Keratinocyte (primary cell): ENCODE results near the gene CDH7. TPM values are rescaled to one million over a fixed set of nuclear protein-coding genes. Genes with fewer than 3 reads are reported as not detected.

Source experiments
- DNase-seq: peaks from one replicate; pipeline ENCODE4 v3.0.0-alpha.2; 2011; ENCODE audit warnings: low read depth, missing footprints, low spot score
- FAIRE-seq: peaks from 2 replicates; lab custom pipeline; 2011; peaks lifted over from hg19 to GRCh38; lab: Jason Lieb, UNC
- H2AFZ ChIP-seq: 2 replicates; pipeline ENCODE4 v1.6.0; 2012; ENCODE audit warnings: low read length, control low read depth, inconsistent platforms; ENCODE audit not compliant: control insufficient read depth
- H3K27ac ChIP-seq: 2 replicates; pipeline ENCODE4 v1.5.1; 2011; ENCODE audit warnings: low read length; ENCODE audit not compliant: control insufficient read depth, insufficient read depth
- H3K27me3 ChIP-seq: 3 replicates; pipeline ENCODE4 v1.6.0; 2011; ENCODE audit warnings: low read length; ENCODE audit not compliant: control insufficient read depth, insufficient read depth; ENCODE audit errors: extremely low read depth
- H3K36me3 ChIP-seq, 2 experiments: 2 replicates in 1 of 2; 3 replicates in 1 of 2; pipeline ENCODE4 v1.5.1; 2011; ENCODE audit warnings: low read length in 2 of 2, mild to moderate bottlenecking in 1 of 2; ENCODE audit not compliant: control insufficient read depth in 2 of 2, insufficient read depth in 2 of 2; ENCODE audit errors: extremely low read depth in 1 of 2
- H3K4me1 ChIP-seq: 3 replicates; pipeline ENCODE4 v1.5.1; 2011; ENCODE audit warnings: low read length; ENCODE audit not compliant: control insufficient read depth, insufficient read depth; ENCODE audit errors: extremely low read depth
- H3K4me2 ChIP-seq: 3 replicates; pipeline ENCODE4 v1.6.0; 2011; ENCODE audit warnings: low read depth, low read length; ENCODE audit not compliant: control insufficient read depth, insufficient read depth; ENCODE audit errors: extremely low read depth
- H3K4me3 ChIP-seq, 3 experiments: fragments of 200-600 bp in 1 of 3; sonication (generic) in 1 of 3; 2 replicates in 2 of 3; 3 replicates in 1 of 3; pipeline ENCODE4 v1.5.1; 2011 to 2016; ENCODE audit warnings: low read length in 3 of 3, mild to moderate bottlenecking in 3 of 3, control low read depth in 2 of 3, inconsistent platforms in 1 of 3, low read depth in 1 of 3, mixed read lengths in 1 of 3, mixed run types in 1 of 3, moderate library complexity in 1 of 3; ENCODE audit not compliant: control insufficient read depth in 2 of 3, insufficient read depth in 2 of 3; ENCODE audit errors: extremely low read depth in 1 of 3
- H3K79me2 ChIP-seq: 2 replicates; pipeline ENCODE4 v1.6.0; 2012; ENCODE audit warnings: low read length; ENCODE audit not compliant: control insufficient read depth, insufficient read depth
- H3K9ac ChIP-seq: 3 replicates; pipeline ENCODE4 v1.6.0; 2011; ENCODE audit warnings: low read length; ENCODE audit not compliant: control insufficient read depth, insufficient read depth; ENCODE audit errors: extremely low read depth
- H3K9me1 ChIP-seq: 3 replicates; pipeline ENCODE4 v1.6.0; 2011; ENCODE audit warnings: low read length; ENCODE audit not compliant: control insufficient read depth, insufficient read depth; ENCODE audit errors: extremely low read depth
- H3K9me3 ChIP-seq: 2 replicates; pipeline ENCODE4 v1.5.1; 2012; ENCODE audit warnings: low read depth, low read length; ENCODE audit not compliant: control insufficient read depth
- H4K20me1 ChIP-seq: 3 replicates; pipeline ENCODE4 v1.6.0; 2011; ENCODE audit warnings: low read length; ENCODE audit not compliant: control insufficient read depth, insufficient read depth; ENCODE audit errors: extremely low read depth
- CTCF ChIP-seq, 3 experiments: IDR thresholded peaks in 1 of 3; conservative IDR thresholded peaks in 1 of 3; optimal IDR thresholded peaks in 1 of 3; 2 replicates in 2 of 3; 3 replicates in 1 of 3; pipeline versions ENCODE3 to v1.5.1; 2011; ENCODE audit warnings: low read length in 3 of 3, mild to moderate bottlenecking in 3 of 3, moderate library complexity in 2 of 3, control low read depth in 1 of 3, inconsistent platforms in 1 of 3; ENCODE audit not compliant: insufficient read depth in 2 of 3; ENCODE audit errors: extremely low read depth in 1 of 3
- EZH2 ChIP-seq: IDR thresholded peaks from one replicate; pipeline ENCODE4 v1.6.1; 2012; ENCODE audit warnings: inconsistent platforms, mild to moderate bottlenecking, low read length, moderate library complexity
- dilution Hi-C: fragments of 300-500 bp; cut with MboI; formaldehyde crosslinking; loops from one replicate; pipeline ENCODE4 v1.7.0; 2020; ENCODE audit warnings: low sequenced_read_pairs; ENCODE audit not compliant: extremely low pct_ligation_motif_present
- polyA plus RNA-seq, 5 experiments: library from polyadenylated mRNA; depleted of rRNA in 3 of 5; stranded (reverse) in 3 of 5; stranded (forward) in 1 of 5; unstranded in 1 of 5; fragments of >200 nt; gene quantifications; 1 replicate in 1 of 5; 2 replicates in 3 of 5; 3 replicates in 1 of 5; pipeline versions ENCODE4 v1.2.1 to v1.2.3, GENCODE V29; 2011 to 2012; ENCODE audit warnings: missing spikeins in 2 of 5, low read depth in 1 of 5, low replicate concordance in 1 of 5

The CDH7 gene
- polyA plus RNA-seq, 1 donor (not counting 4 experiments of a cell fraction or from before 2014, with no cell fraction given): not detected

- no peak for DNase-seq
- Histone ChIP-seq H3K36me3 (no peaks in the 10 kb centered on the region), H3K4me2 (no peak overlapping the region), H3K9ac (no peak overlapping the region), H3K9me3 (no peaks in the 10 kb centered on the region), H3K9me1 (no peaks in the 10 kb centered on the region), H2AFZ (no peak overlapping the region), H3K27me3 (no peaks in the 10 kb centered on the region), H4K20me1 (no peaks in the 10 kb centered on the region), H3K4me3 (no peak overlapping the region), H3K4me1 (no peaks in the 10 kb centered on the region), H3K27ac (no peak overlapping the region), H3K79me2 (no peaks in the 10 kb centered on the region)
- dilution Hi-C loops: no loop called here
- TF ChIP-seq EZH2 (no peak), CTCF (optimal IDR thresholded peaks at IDR 0.05 in 1 of 3, IDR thresholded peaks at IDR 0.05 in 1 of 3, conservative IDR thresholded peaks at IDR 0.05 in 1 of 3; ENCODE audit: extremely low read depth in 1 of 3, insufficient read depth in 2 of 3, low read length in 3 of 3) (no peak)
- no peak for FAIRE-seq
Observed at GRCh38 chr18:65815506-65815905, 64.7 kb downstream of the CDH7 start.

- no peak for TF ChIP-seq EZH2
- no peaks in the 10 kb centered on the region for H3K9me3 ChIP-seq
- no peaks in the 10 kb centered on the region for H3K27me3 ChIP-seq
- DNase-seq: no peak
- H3K36me3 ChIP-seq: no peaks in the 10 kb centered on the region
- no peak overlapping the region for H2AFZ ChIP-seq
- no peaks in the 10 kb centered on the region for H4K20me1 ChIP-seq
- H3K9ac ChIP-seq: no peak overlapping the region
- H3K4me3 ChIP-seq: no peak overlapping the region
- FAIRE-seq: no peak
- H3K79me2 ChIP-seq: no peaks in the 10 kb centered on the region
- H3K9me1 ChIP-seq: no peaks in the 10 kb centered on the region
- no peaks in the 10 kb centered on the region for H3K4me1 ChIP-seq
- H3K27ac ChIP-seq: no peak overlapping the region
- dilution Hi-C loops: no loop called here
- no peak overlapping the region for H3K4me2 ChIP-seq
Observed at GRCh38 chr18:65817178-65817577, 66.4 kb downstream of the CDH7 start.

DNA sequence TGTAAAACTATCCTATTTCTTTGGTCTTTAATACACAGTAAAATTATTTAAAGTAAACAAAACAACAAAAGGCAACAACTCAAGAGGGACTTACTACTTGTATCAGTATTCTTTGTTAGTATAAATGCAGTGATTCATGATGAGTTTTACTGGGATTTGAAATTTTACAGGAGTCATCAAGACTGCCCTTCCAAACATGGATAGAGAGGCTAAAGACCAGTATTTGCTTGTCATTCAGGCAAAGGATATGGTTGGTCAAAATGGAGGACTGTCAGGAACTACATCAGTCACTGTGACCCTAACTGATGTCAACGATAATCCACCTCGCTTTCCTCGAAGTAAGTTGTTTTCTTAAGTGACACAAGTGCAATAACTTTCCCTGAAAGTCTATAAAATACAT lies 71.1 kb downstream of the CDH7 start:
- H3K4me2 ChIP-seq: no peak overlapping the region
- no peak overlapping the region for H3K4me3 ChIP-seq
- FAIRE-seq: no peak
- DNase-seq: no peak
- H3K9me3 ChIP-seq: no peaks in the 10 kb centered on the region
- no peaks in the 10 kb centered on the region for H3K36me3 ChIP-seq
- no peak overlapping the region for H3K9ac ChIP-seq
- dilution Hi-C loops: no loop called here
- TF ChIP-seq EZH2 (no peak), CTCF (optimal IDR thresholded peaks at IDR 0.05 in 1 of 3, IDR thresholded peaks at IDR 0.05 in 1 of 3, conservative IDR thresholded peaks at IDR 0.05 in 1 of 3; ENCODE audit: extremely low read depth in 1 of 3, insufficient read depth in 2 of 3, low read length in 3 of 3) (no peak)
- no peaks in the 10 kb centered on the region for H3K9me1 ChIP-seq
- H3K27me3 ChIP-seq: no peaks in the 10 kb centered on the region
- H3K4me1 ChIP-seq: no peaks in the 10 kb centered on the region
- H3K27ac ChIP-seq: no peak overlapping the region
- no peak overlapping the region for H2AFZ ChIP-seq
- H4K20me1 ChIP-seq: no peaks in the 10 kb centered on the region
- H3K79me2 ChIP-seq: no peaks in the 10 kb centered on the region
